HUES6 (cell line): ENCODE measurements around the gene RNU1-4.
"Not testable (repeated sequence)": the region's sequence is repeated elsewhere in the genome, so short reads cannot be mapped to it uniquely, and the experiment has no call there.

Source experiments
- H3K27ac ChIP-seq: 2 replicates; pipeline ENCODE4 v1.7.0; 2013; ENCODE audit warnings: low read depth, mild to moderate bottlenecking, low read length, inconsistent platforms
- H3K27me3 ChIP-seq: 2 replicates; pipeline ENCODE4 v1.6.1; 2013; ENCODE audit warnings: low read length; ENCODE audit not compliant: control insufficient read depth, insufficient read depth
- H3K36me3 ChIP-seq: 2 replicates; pipeline ENCODE4 v1.6.1; 2013; ENCODE audit warnings: low read length; ENCODE audit not compliant: control insufficient read depth, insufficient read depth
- H3K4me1 ChIP-seq: 2 replicates; pipeline ENCODE4 v1.6.1; 2013; ENCODE audit warnings: low read length; ENCODE audit not compliant: control insufficient read depth, insufficient read depth
- H3K4me3 ChIP-seq: 2 replicates; pipeline ENCODE4 v1.5.1; 2013; ENCODE audit warnings: low read depth, low read length
- H3K9ac ChIP-seq: one replicate; pipeline ENCODE4 v1.6.1; 2013; ENCODE audit warnings: mild to moderate bottlenecking, low read length
- H3K9me3 ChIP-seq: 2 replicates; pipeline ENCODE4 v1.6.1; 2013; ENCODE audit warnings: low read depth, low read length; ENCODE audit not compliant: control insufficient read depth, insufficient read depth

RNU1-4 gene

GRCh38 chr1:16764248-16764819, 24.0 kb downstream of the RNU1-4 start:
- not testable (repeated sequence) for H3K9ac ChIP-seq, H3K36me3 ChIP-seq, H3K9me3 ChIP-seq, H3K4me1 ChIP-seq, H3K27ac ChIP-seq, H3K4me3 ChIP-seq
- H3K27me3 ChIP-seq = peaks cover 11% of the 10 kb centered on the region

GRCh38 chr1:16764820-16765655, 24.7 kb downstream of the RNU1-4 start:
- not testable (repeated sequence) for H3K27ac ChIP-seq
- peaks cover 11% of the 10 kb centered on the region for H3K27me3 ChIP-seq

GRCh38 chr1:16765731-16766605, 25.7 kb downstream of the RNU1-4 start:
- H3K4me3 ChIP-seq, H3K27me3 ChIP-seq, H3K9me3 ChIP-seq, H3K9ac ChIP-seq, H3K36me3 ChIP-seq, H3K27ac ChIP-seq, H3K4me1 ChIP-seq: not testable (repeated sequence)

More at GRCh38 chr1:16764820-16765655, 24.7 kb downstream of the RNU1-4 start:
- H3K9me3 ChIP-seq, H3K4me3 ChIP-seq, H3K9ac ChIP-seq, H3K36me3 ChIP-seq, H3K4me1 ChIP-seq: not testable (repeated sequence)

- H3K27me3 ChIP-seq, H3K4me1 ChIP-seq, H3K4me3 ChIP-seq, H3K9me3 ChIP-seq, H3K9ac ChIP-seq, H3K27ac ChIP-seq, H3K36me3 ChIP-seq: not testable (repeated sequence)
Measured at GRCh38 chr1:16766689-16767256, 26.5 kb downstream of the RNU1-4 start.

GRCh38 chr1:16770139-16770759, 29.9 kb downstream of the RNU1-4 start:
- H3K4me1 ChIP-seq, H3K27me3 ChIP-seq, H3K4me3 ChIP-seq, H3K27ac ChIP-seq, H3K9ac ChIP-seq, H3K9me3 ChIP-seq, H3K36me3 ChIP-seq: not testable (repeated sequence)

- not testable (repeated sequence) for H3K4me1 ChIP-seq, H3K4me3 ChIP-seq, H3K27ac ChIP-seq, H3K9me3 ChIP-seq, H3K9ac ChIP-seq, H3K36me3 ChIP-seq, H3K27me3 ChIP-seq
Measured at GRCh38 chr1:16770896-16771446, 30.7 kb downstream of the RNU1-4 start.

GRCh38 chr1:16772275-16773204, 32.2 kb downstream of the RNU1-4 start:
- H3K9ac ChIP-seq, H3K27ac ChIP-seq, H3K36me3 ChIP-seq, H3K4me1 ChIP-seq, H3K9me3 ChIP-seq, H3K27me3 ChIP-seq, H3K4me3 ChIP-seq: not testable (repeated sequence)

- H3K27me3 ChIP-seq, H3K36me3 ChIP-seq, H3K4me1 ChIP-seq, H3K27ac ChIP-seq, H3K9me3 ChIP-seq, H3K9ac ChIP-seq, H3K4me3 ChIP-seq: not testable (repeated sequence)
Measured at GRCh38 chr1:16773205-16773596, 32.9 kb downstream of the RNU1-4 start.

GRCh38 chr1:16773723-16774122, 33.4 kb downstream of the RNU1-4 start:
- not testable (repeated sequence) for H3K4me1 ChIP-seq, H3K27me3 ChIP-seq, H3K4me3 ChIP-seq, H3K9me3 ChIP-seq, H3K27ac ChIP-seq, H3K36me3 ChIP-seq, H3K9ac ChIP-seq

GRCh38 chr1:16774773-16775172, 34.5 kb downstream of the RNU1-4 start:
- not testable (repeated sequence) for H3K9ac ChIP-seq, H3K9me3 ChIP-seq, H3K27ac ChIP-seq, H3K4me1 ChIP-seq, H3K27me3 ChIP-seq, H3K4me3 ChIP-seq, H3K36me3 ChIP-seq
